Measurements from ENCODE around the gene TSPEAR. TPM values are rescaled to one million over a fixed set of nuclear protein-coding genes. Genes with fewer than 3 reads are reported as not detected.
"Not testable (repeated sequence)": the region's sequence is repeated elsewhere in the genome, so short reads cannot be mapped to it uniquely, and the experiment has no call there.

The TSPEAR gene
- total RNA-seq, 1 experiment from 2014 or later: not detected

GRCh38 chr21:44612669-44613229, 98.6 kb downstream of the TSPEAR start:
- no peaks in the 10 kb centered on the region for H3K9me2 ChIP-seq (replicated peaks; ENCODE audit: insufficient read depth, low read length)
- no peaks in the 10 kb centered on the region; the same call in 1 of the 2 replicates for H3K9me3 ChIP-seq (ENCODE audit: low read length)
- H2AFZ ChIP-seq (ENCODE audit: low read length): no peak overlapping the region
- no peaks in the 10 kb centered on the region for H4K20me1 ChIP-seq (ENCODE audit: insufficient read depth, low read depth, low read length)
- no peaks in the 10 kb centered on the region for H3K36me3 ChIP-seq (ENCODE audit: insufficient read depth, low read length)
- no peak overlapping the region for H3K27ac ChIP-seq (ENCODE audit: low read length)
- no peaks in the 10 kb centered on the region for H3K4me1 ChIP-seq (ENCODE audit: low read length)
- H3K9ac ChIP-seq (ENCODE audit: low read length): no peak overlapping the region
- no peaks in the 10 kb centered on the region for H3K27me3 ChIP-seq (ENCODE audit: low read length)
- peak; percentile 2 for DNase-seq
- no peaks in the 10 kb centered on the region for H3K79me2 ChIP-seq (ENCODE audit: low read length)
- no peak overlapping the region for H3K4me3 ChIP-seq (ENCODE audit: low read length)
- no peak overlapping the region for H3K4me2 ChIP-seq (ENCODE audit: low read depth, low read length, poor library complexity, severe bottlenecking)

- no peak within 1 kb of the TSS for H3K4me3 ChIP-seq (ENCODE audit: low read length)
- H3K9me3 ChIP-seq (ENCODE audit: low read length): no peaks in the 10 kb centered on the region; the same call in 1 of the 2 replicates
- H3K4me2 ChIP-seq (ENCODE audit: low read depth, low read length, poor library complexity, severe bottlenecking): no peak within 1 kb of the TSS
- no peak for DNase-seq
- no peaks in the 10 kb centered on the region for H3K27me3 ChIP-seq (ENCODE audit: low read length)
- no peak within 1 kb of the TSS for H3K9ac ChIP-seq (ENCODE audit: low read length)
- no peaks in the 10 kb centered on the region for H3K9me2 ChIP-seq (replicated peaks; ENCODE audit: insufficient read depth, low read length)
- H3K79me2 ChIP-seq (ENCODE audit: low read length): no peaks in the 10 kb centered on the region
- no peaks in the 10 kb centered on the region for H4K20me1 ChIP-seq (ENCODE audit: insufficient read depth, low read depth, low read length)
- no peak within 1 kb of the TSS for H2AFZ ChIP-seq (ENCODE audit: low read length)
- H3K27ac ChIP-seq (ENCODE audit: low read length): no peak within 1 kb of the TSS
- H3K4me1 ChIP-seq (ENCODE audit: low read length): no peaks in the 10 kb centered on the region
- no peaks in the 10 kb centered on the region for H3K36me3 ChIP-seq (ENCODE audit: insufficient read depth, low read length)
These were observed 99.3 kb downstream of the TSPEAR start, which contains the start of gene KRTAP10-8 for GRCh38 chr21:44612029-44612486. Gene KRTAP10-8 (plus strand): TSS chr21:44612079. CDS start chr21:44612101, 22 bp downstream.

GRCh38 chr21:44611551-44611950, 99.8 kb downstream of the TSPEAR start:
- Histone ChIP-seq H3K27me3 (ENCODE audit: low read length) (no peaks in the 10 kb centered on the region), H3K79me2 (ENCODE audit: low read length) (no peaks in the 10 kb centered on the region), H4K20me1 (ENCODE audit: insufficient read depth, low read depth, low read length) (no peaks in the 10 kb centered on the region), H3K4me3 (ENCODE audit: low read length) (no peak overlapping the region), H2AFZ (ENCODE audit: low read length) (no peak overlapping the region), H3K9me3 (ENCODE audit: low read length) (no peaks in the 10 kb centered on the region; the same call in 1 of the 2 replicates), H3K36me3 (ENCODE audit: insufficient read depth, low read length) (no peaks in the 10 kb centered on the region), H3K4me2 (ENCODE audit: low read depth, low read length, poor library complexity, severe bottlenecking) (no peak overlapping the region), H3K27ac (ENCODE audit: low read length) (no peak overlapping the region), H3K4me1 (ENCODE audit: low read length) (no peaks in the 10 kb centered on the region), H3K9me2 (replicated peaks; ENCODE audit: insufficient read depth, low read length) (no peaks in the 10 kb centered on the region), H3K9ac (ENCODE audit: low read length) (no peak overlapping the region)
- peak; percentile 19 for DNase-seq

DNA sequence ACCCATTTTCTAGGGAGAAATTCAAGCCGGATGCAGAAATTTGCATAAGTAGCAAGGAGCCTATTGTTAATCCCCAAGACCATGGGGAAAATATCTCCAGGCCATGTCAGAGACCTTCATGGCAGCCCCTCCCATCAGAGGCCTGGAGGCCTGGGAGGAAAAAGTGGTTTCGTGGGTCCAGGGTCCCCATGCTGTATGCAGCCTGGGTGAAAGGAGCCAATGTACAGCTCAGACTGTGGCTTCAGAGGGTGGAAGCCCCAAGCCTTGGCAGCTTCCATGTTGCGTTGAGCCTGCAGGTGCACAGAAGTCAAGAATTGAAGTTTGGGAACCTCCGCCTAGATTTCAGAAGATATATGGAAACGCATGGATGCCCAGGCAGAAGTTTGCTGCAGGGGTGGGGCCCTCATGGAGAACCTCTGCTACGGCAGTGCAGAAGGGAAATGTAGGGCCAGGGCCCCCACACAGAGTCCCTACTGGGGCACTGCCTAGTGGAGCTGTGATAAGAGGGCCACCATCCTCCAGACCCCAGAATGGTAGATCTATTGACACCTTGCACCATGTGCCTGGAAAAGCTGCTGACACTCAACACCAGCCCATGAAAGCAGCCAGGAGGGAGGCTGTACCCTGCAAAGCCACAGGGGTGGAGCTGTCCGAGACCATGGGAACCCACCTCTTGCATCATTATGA, 101.1 kb downstream of the TSPEAR start:
- H4K20me1 ChIP-seq (ENCODE audit: insufficient read depth, low read depth, low read length); DNase-seq; H3K9ac ChIP-seq (ENCODE audit: low read length); H3K36me3 ChIP-seq (ENCODE audit: insufficient read depth, low read length); H3K27me3 ChIP-seq (ENCODE audit: low read length); H3K27ac ChIP-seq (ENCODE audit: low read length); H3K79me2 ChIP-seq (ENCODE audit: low read length); H3K9me2 ChIP-seq (replicated peaks; ENCODE audit: insufficient read depth, low read length); H3K9me3 ChIP-seq (ENCODE audit: low read length); H3K4me2 ChIP-seq (ENCODE audit: low read depth, low read length, poor library complexity, severe bottlenecking); H3K4me1 ChIP-seq (ENCODE audit: low read length); H2AFZ ChIP-seq (ENCODE audit: low read length); H3K4me3 ChIP-seq (ENCODE audit: low read length): not testable (repeated sequence)

DNA sequence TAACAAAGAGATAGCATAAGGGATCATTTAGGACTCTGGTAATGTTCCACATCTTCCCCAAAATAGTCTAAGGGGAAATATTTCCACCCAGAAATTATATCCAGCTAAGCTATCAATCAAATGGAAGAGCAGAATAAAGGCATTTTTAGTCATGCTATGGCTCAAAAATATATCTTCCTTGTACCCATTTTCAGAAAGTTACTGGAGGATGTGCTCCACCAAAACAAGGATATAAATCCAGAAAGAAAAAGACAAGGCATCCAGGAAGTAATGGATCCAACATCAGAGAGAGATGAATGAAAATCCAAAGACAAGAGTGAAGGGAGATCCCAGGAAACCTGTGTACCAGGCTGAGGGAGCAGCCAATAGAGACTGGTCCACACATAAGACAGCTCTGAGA, 102.2 kb downstream of the TSPEAR start:
- Histone ChIP-seq H2AFZ (ENCODE audit: low read length) (no peak overlapping the region), H3K27ac (ENCODE audit: low read length) (no peak overlapping the region), H3K9ac (ENCODE audit: low read length) (no peak overlapping the region)

GRCh38 chr21:44606495-44606894, 104.9 kb downstream of the TSPEAR start:
- Histone ChIP-seq H3K27ac (ENCODE audit: low read length) (no peak overlapping the region), H3K9me3 (ENCODE audit: low read length) (no peaks in the 10 kb centered on the region; the same call in 1 of the 2 replicates), H3K4me3 (ENCODE audit: low read length) (no peak overlapping the region), H3K4me1 (ENCODE audit: low read length) (no peaks in the 10 kb centered on the region), H3K36me3 (ENCODE audit: insufficient read depth, low read length) (no peaks in the 10 kb centered on the region), H3K4me2 (ENCODE audit: low read depth, low read length, poor library complexity, severe bottlenecking) (no peak overlapping the region), H3K9me2 (replicated peaks; ENCODE audit: insufficient read depth, low read length) (no peaks in the 10 kb centered on the region), H2AFZ (ENCODE audit: low read length) (no peak overlapping the region), H3K79me2 (ENCODE audit: low read length) (no peaks in the 10 kb centered on the region), H4K20me1 (ENCODE audit: insufficient read depth, low read depth, low read length) (no peaks in the 10 kb centered on the region), H3K9ac (ENCODE audit: low read length) (no peak overlapping the region), H3K27me3 (ENCODE audit: low read length) (no peaks in the 10 kb centered on the region)
- DNase-seq: no peak

More for the DNA sequence above, 102.2 kb downstream of the TSPEAR start:
- DNase-seq: peak; percentile 26
- H3K4me3 ChIP-seq (ENCODE audit: low read length): no peak overlapping the region
- H3K36me3 ChIP-seq (ENCODE audit: insufficient read depth, low read length): no peaks in the 10 kb centered on the region
- H3K79me2 ChIP-seq (ENCODE audit: low read length): no peaks in the 10 kb centered on the region
- no peaks in the 10 kb centered on the region for H3K9me2 ChIP-seq (replicated peaks; ENCODE audit: insufficient read depth, low read length)
- H3K4me2 ChIP-seq (ENCODE audit: low read depth, low read length, poor library complexity, severe bottlenecking): no peak overlapping the region
- H3K4me1 ChIP-seq (ENCODE audit: low read length): no peaks in the 10 kb centered on the region
- no peaks in the 10 kb centered on the region for H3K27me3 ChIP-seq (ENCODE audit: low read length)
- no peaks in the 10 kb centered on the region; the same call in 1 of the 2 replicates for H3K9me3 ChIP-seq (ENCODE audit: low read length)
- H4K20me1 ChIP-seq (ENCODE audit: insufficient read depth, low read depth, low read length): no peaks in the 10 kb centered on the region

DNA sequence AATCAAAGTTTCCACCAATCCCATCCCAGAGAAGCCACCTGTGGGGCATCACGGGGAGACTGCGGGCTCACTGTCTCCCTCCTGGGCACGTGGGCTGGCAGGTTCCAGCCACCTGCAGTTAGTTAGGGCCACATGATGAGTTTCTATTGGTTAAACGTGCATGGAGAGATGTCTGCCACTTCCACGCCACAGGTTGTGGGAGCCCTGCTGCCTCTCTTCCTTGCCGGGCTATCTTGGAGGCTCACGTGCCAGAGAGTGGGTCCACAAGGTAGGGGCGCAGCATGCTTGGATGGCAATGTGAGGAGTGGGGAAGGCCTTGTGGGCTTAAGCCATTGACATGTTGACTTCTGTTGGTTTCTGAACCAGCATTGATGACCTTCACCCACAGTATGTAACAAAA, 107.5 kb downstream of the TSPEAR start:
- Histone ChIP-seq H3K9ac (ENCODE audit: low read length) (no peak overlapping the region), H3K36me3 (ENCODE audit: insufficient read depth, low read length) (no peaks in the 10 kb centered on the region), H3K4me3 (ENCODE audit: low read length) (no peak overlapping the region), H3K79me2 (ENCODE audit: low read length) (no peaks in the 10 kb centered on the region), H3K4me1 (ENCODE audit: low read length) (no peaks in the 10 kb centered on the region), H3K27me3 (ENCODE audit: low read length) (no peaks in the 10 kb centered on the region), H3K27ac (ENCODE audit: low read length) (no peak overlapping the region), H4K20me1 (ENCODE audit: insufficient read depth, low read depth, low read length) (no peaks in the 10 kb centered on the region), H3K4me2 (ENCODE audit: low read depth, low read length, poor library complexity, severe bottlenecking) (no peak overlapping the region), H2AFZ (ENCODE audit: low read length) (no peak overlapping the region), H3K9me3 (ENCODE audit: low read length) (no peaks in the 10 kb centered on the region), H3K9me2 (replicated peaks; ENCODE audit: insufficient read depth, low read length) (no peaks in the 10 kb centered on the region)
- no peak for DNase-seq

DNA sequence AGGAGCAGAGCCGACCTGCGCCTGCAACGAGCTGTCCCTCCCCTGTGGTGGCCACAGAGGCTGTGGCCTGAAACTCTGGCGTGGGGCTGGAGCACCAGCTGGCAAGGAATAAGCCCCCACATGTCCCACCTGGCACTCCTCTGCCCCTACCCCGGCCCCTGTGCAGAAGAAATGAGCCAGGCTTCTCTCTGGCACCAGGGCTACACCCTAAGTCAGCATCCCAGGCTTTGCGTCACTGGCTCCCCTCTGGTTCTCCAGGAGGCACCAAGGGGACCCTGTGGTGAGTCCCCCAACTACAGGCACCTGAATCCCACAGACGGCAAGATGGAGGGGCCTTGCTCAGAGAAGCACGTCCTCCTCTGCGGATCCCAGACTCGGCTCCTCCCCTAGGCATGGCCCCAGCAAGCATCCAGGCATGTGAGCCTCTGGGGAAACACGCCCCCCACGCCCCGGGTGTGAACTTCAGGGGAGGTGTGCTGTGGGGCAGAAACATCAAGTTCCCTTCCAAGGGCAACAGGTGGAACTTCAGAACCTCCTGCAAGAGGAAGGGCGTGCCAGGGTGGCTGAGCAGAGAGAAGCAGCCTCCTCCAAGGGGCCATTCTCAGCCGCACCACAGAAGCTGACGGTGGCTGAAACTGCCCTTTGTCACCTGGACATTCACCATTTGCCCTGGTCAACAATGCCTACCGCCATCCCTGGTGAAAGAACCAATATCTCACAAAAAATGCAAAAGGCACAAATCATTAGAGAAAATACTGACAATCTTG, 108.1 kb downstream of the TSPEAR start:
- DNase-seq: no peak
- Histone ChIP-seq H3K36me3 (ENCODE audit: insufficient read depth, low read length) (no peaks in the 10 kb centered on the region), H3K4me1 (ENCODE audit: low read length) (no peaks in the 10 kb centered on the region), H3K79me2 (ENCODE audit: low read length) (no peaks in the 10 kb centered on the region), H2AFZ (ENCODE audit: low read length) (no peak overlapping the region), H3K9ac (ENCODE audit: low read length) (no peak overlapping the region), H3K4me3 (ENCODE audit: low read length) (no peak overlapping the region), H3K27me3 (ENCODE audit: low read length) (no peaks in the 10 kb centered on the region), H3K9me2 (replicated peaks; ENCODE audit: insufficient read depth, low read length) (no peaks in the 10 kb centered on the region), H3K4me2 (ENCODE audit: low read depth, low read length, poor library complexity, severe bottlenecking) (no peak overlapping the region), H3K9me3 (ENCODE audit: low read length) (no peaks in the 10 kb centered on the region), H4K20me1 (ENCODE audit: insufficient read depth, low read depth, low read length) (no peaks in the 10 kb centered on the region), H3K27ac (ENCODE audit: low read length) (no peak overlapping the region)
